A549 treated with CORT108297 at 1 μM for 4 hours (cell line): ENCODE results near the gene POU2AF2. TPM values are rescaled to one million over a fixed set of nuclear protein-coding genes. Genes with fewer than 3 reads are reported as not detected.

Experiments
- total RNA-seq: library from RNA; stranded (reverse); fragments of 200-300 nt; extraction: Qiagen RNA extraction; gene quantifications from 5 replicates; pipeline ENCODE4 v1.2.3, GENCODE V29; 2022

The POU2AF2 gene, protein sequence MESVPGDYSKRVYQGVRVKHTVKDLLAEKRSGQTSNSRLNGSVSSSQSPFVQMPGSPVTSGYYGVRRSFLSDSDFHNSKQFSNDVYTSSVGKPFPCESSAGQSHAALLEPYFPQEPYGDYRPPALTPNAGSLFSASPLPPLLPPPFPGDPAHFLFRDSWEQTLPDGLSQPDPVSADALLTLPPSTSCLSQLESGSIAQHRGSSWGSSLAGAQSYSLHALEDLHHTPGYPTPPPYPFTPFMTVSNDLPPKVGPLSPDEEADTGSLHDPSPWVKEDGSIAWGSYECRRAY
- total RNA-seq, result not detected in 5 replicates

DNA sequence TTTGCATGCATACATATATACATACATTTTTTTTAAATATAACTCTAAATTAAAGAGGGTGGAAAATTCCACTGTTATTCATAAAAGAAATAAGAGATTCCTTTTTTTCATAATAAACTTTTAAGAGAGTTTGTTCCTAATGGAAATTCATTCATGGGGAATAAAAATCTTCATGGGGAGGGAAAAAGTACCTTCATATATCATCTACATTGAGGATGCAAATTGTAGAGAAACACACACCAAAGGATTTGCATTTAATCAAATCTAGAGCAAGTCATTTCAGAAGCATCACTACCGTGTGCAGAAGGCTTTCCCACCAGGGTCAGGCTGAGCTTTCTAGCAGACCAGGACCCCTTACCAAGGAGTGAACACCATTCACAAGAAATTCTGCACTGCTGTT is at the start of gene POU2AF2:
TSS of gene POU2AF2 (plus strand) at position 301 of the 400 bp plus-strand sequence. CDS start 129 bp downstream, outside the sequence.

DNA sequence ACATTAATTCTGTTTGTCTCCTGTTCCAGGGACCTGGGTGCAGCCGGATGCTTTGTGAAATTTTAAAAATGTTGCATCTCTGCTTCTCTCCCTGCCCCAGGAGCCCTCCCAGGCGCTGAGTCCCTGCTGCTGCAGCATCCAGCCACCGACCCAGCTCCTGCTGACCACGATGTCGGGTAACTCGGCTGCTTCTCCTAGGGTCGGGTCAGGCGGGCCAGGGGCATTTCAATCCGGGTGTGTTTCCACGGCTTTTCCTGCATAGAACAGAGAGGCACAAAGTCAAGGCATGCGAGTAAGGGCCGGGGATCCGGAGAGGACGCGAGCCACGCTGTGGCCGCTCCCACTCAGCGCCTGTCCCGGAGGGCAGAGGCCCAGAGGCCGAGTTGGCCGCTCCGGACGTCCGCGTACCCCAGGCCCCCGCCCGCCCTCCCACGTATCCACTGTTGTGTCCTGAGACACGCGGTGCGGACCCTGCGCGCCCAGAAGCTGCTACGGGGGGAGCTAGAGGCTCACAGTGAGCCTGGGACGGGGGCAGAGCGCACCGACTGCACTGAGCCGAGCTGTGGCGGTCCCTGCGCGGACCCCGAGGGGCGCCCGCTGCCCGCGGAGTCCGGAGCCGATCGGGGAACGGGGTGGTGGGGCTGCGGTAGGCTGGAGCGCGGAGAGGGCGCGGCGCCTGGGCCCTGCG is 53.0 kb downstream of the POU2AF2 start, which contains the start of gene POU2AF3:
TSS of gene POU2AF3 (plus strand) at position 134 of the 688 bp plus-strand sequence. CDS start at position 170, 36 bp downstream.

Other genes with a start within 250 kb of the POU2AF2 start
- 0.73 to 1.3 TPM (median 0.79 TPM) in 5 replicates for gene POU2AF3, start 52.8 kb downstream of the POU2AF2 start, total RNA-seq
- gene POU2AF1, start 133.6 kb downstream of the POU2AF2 start, total RNA-seq, result not detected in 5 replicates